K562 (cell line): ENCODE results near the gene NMRK2. TPM values are rescaled to one million over a fixed set of nuclear protein-coding genes. Genes with fewer than 3 reads are reported as not detected.

ENCODE experiments used
- ATAC-seq: fragments of 200-7000 bp; cut with Tn5 transposase; 3 replicates; pipeline ENCODE4 v1.9.1; 2020; ENCODE audit warnings: moderate library complexity
- BruUV-seq: library from RNA; stranded (reverse); fragments of 400-500 nt; replicated peaks from 2 replicates; lab custom pipeline; 2021; lab: Mats Ljungman, UMichigan
- CTCF ChIA-PET: fragments of 300-600 bp; formaldehyde crosslinking; extraction: SDS; loops from one replicate; lab custom pipeline; 2021; ENCODE audit warnings: low intra/inter-chr PET ratio; lab: Yijun Ruan, JAX
- POLR2A ChIA-PET: fragments of 300-600, 350-650 bp; sonication (Branson Sonifier 250); formaldehyde crosslinking; extraction: SDS; loops from one replicate; lab custom pipeline; 2021; ENCODE audit warnings: antibody characterized with exemption, inconsistent platforms; lab: Yijun Ruan, JAX
- DNase-seq, 4 experiments: peaks; one replicate each; pipeline versions ENCODE4 v3.0.0 to v3.0.0-alpha.2; 2011 to 2018; ENCODE audit warnings: low spot score in 3 of 4, mixed read lengths in 3 of 4; ENCODE audit errors: extremely low read depth in 1 of 4
- FAIRE-seq: peaks from 2 replicates; lab custom pipeline; 2011; peaks lifted over from hg19 to GRCh38; lab: Jason Lieb, UNC
- H2AFZ ChIP-seq: 2 replicates; pipeline ENCODE4 v1.6.0; 2011; ENCODE audit warnings: low read depth, low read length, control low read depth, inconsistent platforms
- H3K27ac ChIP-seq: fragments of 200-600 bp; 3 replicates; pipeline ENCODE4 v1.8.0; 2011; ENCODE audit warnings: low read depth, mild to moderate bottlenecking, control low read depth, inconsistent platforms, low read length, moderate library complexity, mixed read lengths; ENCODE audit errors: extremely low read depth
- H3K27me3 ChIP-seq, 2 experiments: fragments of 300-600 bp in 1 of 2; 2 replicates in 1 of 2; 3 replicates in 1 of 2; pipeline versions ENCODE4 v1.6.0 to v1.8.0; 2011; ENCODE audit warnings: inconsistent platforms in 2 of 2, low read length in 2 of 2, mild to moderate bottlenecking in 1 of 2, mixed read lengths in 1 of 2, moderate library complexity in 1 of 2; ENCODE audit not compliant: control insufficient read depth in 2 of 2, insufficient read depth in 2 of 2
- H3K36me3 ChIP-seq: fragments of 300-600 bp; 3 replicates; pipeline ENCODE4 v1.8.0; 2011; ENCODE audit warnings: mild to moderate bottlenecking, low read length, inconsistent platforms; ENCODE audit not compliant: control insufficient read depth, insufficient read depth
- H3K4me1 ChIP-seq, 2 experiments: fragments of 200-600 bp in 1 of 2; replicated peaks in 1 of 2; 2 replicates in 1 of 2; 3 replicates in 1 of 2; pipeline versions ENCODE4 v1.5.1 to v1.8.0; 2011; ENCODE audit warnings: inconsistent platforms in 2 of 2, low read length in 2 of 2, mild to moderate bottlenecking in 1 of 2, mixed read lengths in 1 of 2, moderate library complexity in 1 of 2; ENCODE audit not compliant: control insufficient read depth in 2 of 2, insufficient read depth in 2 of 2
- H3K4me2 ChIP-seq: 2 replicates; pipeline ENCODE4 v1.6.1; 2011; ENCODE audit warnings: low read length, control low read depth, inconsistent platforms, mixed read lengths; ENCODE audit not compliant: insufficient read depth
- H3K4me3 ChIP-seq: fragments of 200-600 bp; sonication (generic), shearing (Covaris generic); 2 replicates; pipeline ENCODE4 v1.5.1; 2016; ENCODE audit warnings: control low read depth, inconsistent platforms
- H3K79me2 ChIP-seq: fragments of 200-600 bp; 3 replicates; pipeline ENCODE4 v1.8.0; 2011; ENCODE audit warnings: low read length, inconsistent platforms; ENCODE audit not compliant: control insufficient read depth, insufficient read depth
- H3K9ac ChIP-seq, 2 experiments: 2 replicates each; pipeline versions ENCODE4 v1.6.0 to v1.6.1; 2011; ENCODE audit warnings: low read depth in 2 of 2, low read length in 2 of 2, control low read depth in 1 of 2, inconsistent platforms in 1 of 2, mild to moderate bottlenecking in 1 of 2, mixed read lengths in 1 of 2; ENCODE audit not compliant: insufficient read depth in 1 of 2
- H3K9me1 ChIP-seq: one replicate; pipeline ENCODE4 v1.6.0; 2011; ENCODE audit warnings: inconsistent platforms, mild to moderate bottlenecking, low read length, moderate library complexity; ENCODE audit not compliant: control insufficient read depth, insufficient read depth
- H3K9me3 ChIP-seq: replicated peaks from 2 replicates; pipeline ENCODE4 v1.5.1; 2011; ENCODE audit warnings: low read depth, low read length, inconsistent platforms; ENCODE audit not compliant: control insufficient read depth, insufficient read depth
- H4K20me1 ChIP-seq: replicated peaks from 2 replicates; pipeline ENCODE4 v1.6.1; 2011; ENCODE audit warnings: low read length, inconsistent platforms, mixed read lengths; ENCODE audit not compliant: control insufficient read depth, insufficient read depth
- C11orf30 ChIP-seq: fragments of 450-650 bp; IDR thresholded peaks from 2 replicates; pipeline ENCODE4 v1.6.1; 2016; ENCODE audit warnings: low read depth, mild to moderate bottlenecking
- CBFA2T2 ChIP-seq: fragments of 450-650 bp; conservative IDR thresholded peaks from 2 replicates; pipeline ENCODE4 v1.6.1; 2017; ENCODE audit warnings: mild to moderate bottlenecking
- ETV6 ChIP-seq, 3 experiments: fragments of 150-350 bp in 1 of 3; sonication (generic) in 1 of 3; formaldehyde crosslinking in 1 of 3; IDR thresholded peaks; 2 replicates each; pipeline versions ENCODE4 v1.6.1 to v1.8.0; 2014 to 2022; ENCODE audit warnings: borderline replicate concordance in 2 of 3, low read depth in 2 of 3, antibody characterized with exemption in 1 of 3, low read length in 1 of 3, mild to moderate bottlenecking in 1 of 3, missing genetic modification reagents in 1 of 3
- HBP1 ChIP-seq: fragments of 450-650 bp; formaldehyde crosslinking; IDR thresholded peaks from 2 replicates; pipeline ENCODE4 v1.4.0; 2022; ENCODE audit warnings: missing genetic modification characterization
- PHB ChIP-seq: fragments of 250-450 bp; sonication (Bioruptor Pico); IDR thresholded peaks from 2 replicates; pipeline ENCODE4 v1.5.0; 2021
- POLR2B ChIP-seq: fragments of 450-650 bp; IDR thresholded peaks from 2 replicates; pipeline ENCODE4 v1.6.1; 2018; ENCODE audit warnings: low read depth; ENCODE audit not compliant: partially characterized antibody
- POLR2G ChIP-seq: fragments of 200-400 bp; formaldehyde crosslinking; IDR thresholded peaks from 2 replicates; pipeline ENCODE4 v1.6.1; 2017; ENCODE audit warnings: low read depth, mild to moderate bottlenecking, antibody characterized with exemption, low read length, moderate library complexity
- RBFOX2 ChIP-seq: fragments of 200-400 bp; formaldehyde crosslinking; IDR thresholded peaks from 2 replicates; pipeline ENCODE4 v1.6.1; 2017; ENCODE audit warnings: low read depth, mild to moderate bottlenecking, low read length, moderate library complexity
- ZBTB5 ChIP-seq: fragments of 450-650 bp; IDR thresholded peaks from 2 replicates; pipeline ENCODE4 v1.6.1; 2017; ENCODE audit warnings: antibody characterized with exemption
- ZSCAN32 ChIP-seq: fragments of 450-650 bp; formaldehyde crosslinking; IDR thresholded peaks from 2 replicates; pipeline ENCODE4 v1.4.0; 2020; ENCODE audit warnings: mild to moderate bottlenecking, moderate library complexity
- WGBS: fragments of 100-300 bp; shearing (Covaris generic); methylation state at CpG from one replicate; pipeline ENCODE4 v1.1.6; 2016; ENCODE audit warnings: low coverage, mixed read lengths; ENCODE audit not compliant: insufficient coverage; ENCODE audit errors: missing lambda C conversion rate; 5-methylcytosine and 5-hydroxymethylcytosine counted together
- in situ Hi-C: fragments of 300-500 bp; cut with MboI; formaldehyde crosslinking; loops from 4 replicates; pipeline ENCODE4 v1.15.0; 2018; ENCODE audit warnings: inconsistent platforms, mixed read lengths
- intact Hi-C: fragments of 100-400 bp; cut with micrococcal nuclease; formaldehyde crosslinking; loops from 2 replicates; pipeline ENCODE4 v1.14.2; 2022
- polyA plus RNA-seq, 8 experiments: library from polyadenylated mRNA; depleted of rRNA in 4 of 8; stranded (reverse) in 5 of 8; unstranded in 3 of 8; fragments of >200 nt; fragmentation: Nextera tagmentation in 2 of 8; fragmentation: Illumina TruSeq in 1 of 8; extraction: Ambion mirVana in 2 of 8; extraction: Trizol in 1 of 8; gene quantifications; 2 replicates each; pipeline versions ENCODE4 v1.2.1 to v1.2.3, GENCODE V29; 2011 to 2014; ENCODE audit warnings: inconsistent platforms in 1 of 8, missing spikeins in 1 of 8
- total RNA-seq, 7 experiments: library from RNA; depleted of rRNA in 6 of 7; stranded (reverse); fragments of >200 nt in 6 of 7; fragmentation: Illumina TruSeq in 2 of 7; extraction: Trizol in 2 of 7; gene quantifications; 2 replicates each; pipeline versions ENCODE4 v1.2.1 to v1.2.3, GENCODE V29; 2011 to 2021; ENCODE audit warnings: low replicate concordance in 1 of 7

The NMRK2 gene
- total and polyA plus RNA-seq, 9 of the 15 experiments (the other 6 are each of a cell fraction or from before 2014, with no cell fraction given) = not detected

DNA sequence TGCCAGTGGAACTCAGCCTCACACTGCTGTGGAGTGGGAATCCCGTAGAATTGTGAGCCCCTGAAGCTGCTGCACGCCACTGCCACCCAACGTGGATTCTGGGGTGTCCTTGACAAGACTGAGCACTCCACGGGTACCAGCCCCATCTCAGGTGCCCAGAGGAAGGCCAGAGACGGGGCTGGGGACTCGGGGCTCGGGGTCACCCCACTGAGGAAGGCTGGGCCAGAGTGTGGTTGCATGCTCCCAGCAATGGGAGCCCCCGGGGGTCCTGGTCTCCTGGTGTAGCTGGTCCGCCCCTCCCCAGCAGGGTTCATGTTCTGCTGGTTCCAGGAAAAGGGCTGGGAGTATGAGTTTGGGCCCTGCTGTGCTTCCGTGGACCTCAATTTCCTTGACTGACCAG lies 22.8 kb downstream of the NMRK2 start:
- peaks cover 23 to 57% of the 10 kb centered on the region in 2 experiments for H3K4me1 ChIP-seq
- in situ Hi-C loops = no loop called here
- H2AFZ ChIP-seq = no peak overlapping the region
- peaks cover 4% of the 10 kb centered on the region; the same call in 1 of the 2 replicates for H4K20me1 ChIP-seq
- H3K27ac ChIP-seq = no peak overlapping the region
- POLR2A ChIA-PET = interaction anchor here (0.8 to 2.9 kb wide), 2 partner anchors 13 to 240 kb away, joined by 4 to 17 read pairs; no protein-coding TSS in a partner anchor
- no TSS peak for BruUV-seq
- no peak for ATAC-seq
- no peak overlapping the region for H3K9ac ChIP-seq
- TF ChIP-seq CBFA2T2 (no peak), POLR2G (peak; percentile 55; the same call in 1 of the 2 replicates)
- TF ChIP-seq, all 486 proteins: peak for 1
- Histone ChIP-seq H3K4me2 (no peak overlapping the region), H3K4me3 (no peak overlapping the region), H3K79me2 (no peaks in the 10 kb centered on the region), H3K9me1 (peaks cover 7% of the 10 kb centered on the region), H3K36me3 (peaks cover 34% of the 10 kb centered on the region; the same call in 1 of the 3 replicates), H3K9me3 (no peaks in the 10 kb centered on the region), H3K27me3 (no peaks in the 10 kb centered on the region)
- FAIRE-seq = no peak
- intact Hi-C loops = no loop called here
- 84% methylated on average over 10 of the region's 10 CpGs for WGBS
- CTCF ChIA-PET = no interaction called here
- no peak for DNase-seq

DNA sequence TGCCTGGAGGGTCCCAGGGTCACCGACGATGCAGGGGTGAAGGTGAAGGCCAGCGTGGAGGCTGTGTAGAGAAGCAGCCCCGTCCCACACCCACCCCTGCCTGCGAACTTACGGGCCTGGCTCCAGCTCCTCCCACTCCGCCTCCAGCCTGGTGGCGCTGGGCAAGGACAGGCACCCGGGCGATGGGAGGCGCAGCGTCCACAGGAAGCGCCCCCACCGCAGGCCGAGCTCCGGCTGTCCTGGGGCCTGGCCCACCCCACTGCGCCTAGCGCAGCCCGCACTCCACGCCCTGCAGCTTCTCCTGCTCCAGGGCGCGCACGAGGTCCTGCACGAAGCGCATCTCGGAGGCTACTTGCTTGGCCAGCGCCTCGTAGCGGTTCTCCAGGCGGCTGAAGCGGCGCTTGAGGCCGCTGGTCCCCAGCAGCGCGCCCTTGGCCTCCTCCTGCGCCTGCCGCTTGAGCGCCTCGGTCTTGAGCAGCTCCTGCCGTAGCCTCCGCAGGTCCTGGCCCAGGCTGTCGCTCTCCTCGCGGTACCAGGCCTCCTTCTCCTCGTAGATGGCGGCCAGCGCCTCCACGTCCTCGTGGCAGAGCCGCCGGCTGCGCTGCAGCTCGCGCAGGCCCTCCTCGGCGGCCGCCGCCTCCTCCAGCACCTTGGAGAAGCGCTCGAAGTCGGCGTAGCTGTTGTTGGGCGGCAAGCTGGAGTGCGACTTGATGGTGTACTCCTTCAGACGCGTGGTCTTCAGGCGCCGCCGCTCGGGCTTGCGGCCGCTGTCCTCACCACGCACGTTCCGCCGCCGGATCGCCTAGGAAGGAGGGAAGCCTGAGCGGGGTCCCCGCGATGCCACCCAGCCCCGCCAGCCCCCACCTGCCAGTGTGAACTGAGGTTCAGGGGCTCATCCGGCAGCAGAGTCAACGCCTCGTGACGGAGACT lies 26.2 kb downstream of the NMRK2 start:
- intact Hi-C loops (no loop called here), in situ Hi-C loops (no loop called here)
- FAIRE-seq (no peak), DNase-seq (no peak), ATAC-seq (no peak)
- Histone ChIP-seq H2AFZ (no peak overlapping the region), H3K9ac (no peak overlapping the region), H3K36me3 (peaks cover 62% of the 10 kb centered on the region; the same call in 2 of the 3 replicates), H3K4me1 (peaks cover 3 to 28% of the 10 kb centered on the region in 2 experiments; a peak in 4 of 5 replicates), H3K79me2 (no peaks in the 10 kb centered on the region), H3K9me1 (no peaks in the 10 kb centered on the region), H3K9me3 (no peaks in the 10 kb centered on the region), H4K20me1 (no peaks in the 10 kb centered on the region; the same call in 1 of the 2 replicates), H3K27me3 (no peaks in the 10 kb centered on the region), H3K4me3 (no peak overlapping the region), H3K27ac (no peak overlapping the region), H3K4me2 (no peak overlapping the region)
- POLR2A ChIA-PET = interaction anchor here (1.0 to 2.5 kb wide), 2 partner anchors 10 to 161 kb away, joined by 3 to 9 read pairs; no protein-coding TSS in a partner anchor
- 96% methylated on average over 38 of the region's 86 CpGs for WGBS
- BruUV-seq = TSS peak; percentile 38
- CTCF ChIA-PET = no interaction called here
- no peak for TF ChIP-seq C11orf30
- no peak for TF ChIP-seq HBP1 (CRISPR knock-in tag)
- TF ChIP-seq ZBTB5 = no peak
- TF ChIP-seq RBFOX2 = peak; percentile 13; the same call in 1 of the 2 replicates
- no peak for TF ChIP-seq ZSCAN32 (CRISPR knock-in tag)
- TF ChIP-seq ETV6 (IDR thresholded peaks at IDR 0.05; ENCODE audit: borderline replicate concordance in 1 of 2, low read depth in 2 of 2, low read length in 1 of 2) = no peak
- no peak for TF ChIP-seq ETV6 (CRISPR knock-in tag; IDR thresholded peaks at IDR 0.05; ENCODE audit: borderline replicate concordance)
- peak; percentile 18 for TF ChIP-seq POLR2B
- TF ChIP-seq PHB = no peak
